Frontal cortex (tissue), 4 donors: ENCODE measurements around the gene ATG2B. TPM values are rescaled to one million over a fixed set of nuclear protein-coding genes. Genes with fewer than 3 reads are reported as not detected.
"Not testable (repeated sequence)": the region's sequence is repeated elsewhere in the genome, so short reads cannot be mapped to it uniquely, and the experiment has no call there.

ENCODE experiments used
- DNase-seq, 2 donors: peaks; one replicate each; pipeline ENCODE4 v3.0.0; 2012; ENCODE audit warnings: low spot score in 2 of 2
- FAIRE-seq: peaks from 2 replicates; lab custom pipeline; 2012; peaks lifted over from hg19 to GRCh38; lab: Jason Lieb, UNC
- total RNA-seq: library from RNA; depleted of rRNA; stranded (reverse); fragments of >200 nt; gene quantifications from one replicate; pipeline ENCODE4 v1.2.3, GENCODE V29; 2014
- donor health status: control.
- donor health status: control.
- donor health status: control.

Gene ATG2B
- total RNA-seq, 1 donor from 2014 or later: 36.3 TPM

GRCh38 chr14:96260341-96260821, 102.8 kb downstream of the ATG2B start:
- DNase-seq: no peak
- no peak for FAIRE-seq

- no peak for DNase-seq
- FAIRE-seq: no peak
Measured at GRCh38 chr14:96257900-96258299, 105.2 kb downstream of the ATG2B start.

DNA sequence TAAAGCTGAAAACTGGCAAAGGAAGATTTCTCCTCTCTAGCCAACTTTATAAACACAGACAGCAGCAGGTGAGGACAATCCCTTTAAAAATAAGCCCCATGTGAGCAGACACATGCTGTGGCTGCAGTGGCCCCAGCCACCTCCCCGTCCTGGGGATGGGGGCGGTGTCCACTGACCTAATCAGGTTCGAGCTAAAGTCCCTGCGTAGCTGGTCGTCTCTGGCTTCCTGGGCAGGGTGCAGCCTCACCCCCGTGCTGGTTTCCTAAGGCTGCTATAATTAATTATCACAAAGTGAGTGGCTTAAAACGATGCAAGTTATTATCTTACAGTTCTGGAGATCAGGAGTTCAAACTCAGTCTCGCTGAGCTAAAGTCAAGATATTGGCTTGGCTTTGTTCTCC, 106.1 kb downstream of the ATG2B start:
- no peak for DNase-seq
- FAIRE-seq: no peak

DNA sequence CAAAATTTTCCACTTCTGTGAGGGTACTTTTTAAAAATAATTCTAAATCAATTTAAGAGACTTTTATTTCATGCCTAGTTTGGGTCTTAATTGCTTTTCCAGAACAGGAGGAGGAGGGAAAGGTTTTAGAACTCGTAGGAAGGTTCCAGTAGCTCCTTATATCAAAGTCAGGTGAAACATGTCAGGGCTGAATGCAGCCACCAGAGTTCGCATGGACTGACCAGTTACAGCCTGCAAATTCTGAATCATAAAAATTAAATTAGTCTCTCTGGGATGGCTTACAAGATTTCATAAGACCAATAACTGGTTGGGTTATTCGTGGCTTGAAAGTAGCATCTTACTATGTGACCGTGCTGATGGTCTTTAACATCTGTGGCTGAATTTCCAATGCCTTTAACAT, 106.7 kb downstream of the ATG2B start:
- FAIRE-seq (no peak), DNase-seq (no peak)

DNA sequence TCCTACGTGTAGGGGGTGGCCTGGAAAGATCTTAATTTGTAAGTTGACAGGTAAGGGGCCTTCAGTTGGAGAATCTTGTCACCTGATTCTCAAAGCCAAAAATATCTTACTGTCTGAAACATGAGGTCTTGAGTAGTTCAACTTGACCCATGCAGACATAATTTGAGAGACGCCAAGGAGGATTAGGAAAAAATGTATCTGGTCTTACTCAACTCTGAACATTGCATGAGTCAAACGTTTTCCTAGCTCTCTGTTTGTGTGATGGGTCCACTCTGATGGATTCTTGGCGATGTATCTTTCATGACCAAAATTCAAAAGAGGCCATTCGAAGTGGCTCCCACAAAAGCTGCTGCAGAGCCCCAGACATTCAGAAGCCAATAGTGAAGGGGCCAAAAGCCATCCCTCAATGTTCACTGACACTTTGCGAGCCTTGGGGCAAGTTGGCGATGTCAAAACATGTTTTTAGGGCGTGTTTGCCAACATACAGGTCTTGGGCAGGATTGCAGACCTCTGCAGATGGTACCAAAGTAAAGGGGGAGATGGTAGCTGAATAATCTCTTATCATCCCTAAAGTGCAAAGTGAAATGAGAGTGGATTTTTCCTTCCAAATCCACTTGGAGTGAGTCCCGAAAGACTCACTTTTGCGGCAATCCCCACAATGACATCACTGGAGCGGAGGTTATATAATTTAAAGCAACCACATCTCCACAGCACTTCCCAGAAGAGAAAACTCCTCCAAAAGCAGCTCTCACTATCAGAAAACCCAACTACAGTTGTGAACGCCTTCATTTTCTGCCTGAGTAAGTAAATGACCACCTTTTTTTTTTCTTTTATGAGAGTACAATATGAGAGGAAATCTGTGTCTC, 107.4 kb downstream of the ATG2B start, which contains the start of gene BDKRB1:
BDKRB1 (plus strand) TSS at position 710 of the 866 bp plus-strand sequence. CDS start 7,473 bp downstream, outside the sequence.
- no peak for FAIRE-seq
- DNase-seq: no peak

DNA sequence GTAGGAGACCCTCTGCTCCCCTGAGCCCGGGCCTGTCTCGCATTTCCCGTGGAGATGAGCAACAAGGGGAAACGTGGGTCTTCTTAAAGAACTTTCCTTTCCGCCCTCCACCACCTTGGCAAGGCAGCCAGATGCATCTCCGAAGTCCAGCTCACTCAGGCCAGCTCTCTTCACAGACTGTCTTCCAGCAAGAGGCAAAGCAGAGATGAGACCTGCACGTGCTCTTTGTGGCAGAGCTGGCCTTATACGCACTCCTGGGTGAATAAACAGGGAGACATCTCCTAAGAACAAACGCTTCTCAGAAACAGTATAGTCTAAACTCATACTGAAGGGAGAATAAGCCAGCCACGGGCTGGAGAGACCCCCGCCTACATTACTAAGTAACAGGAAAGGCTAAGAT, 108.5 kb downstream of the ATG2B start:
- FAIRE-seq (no peak), DNase-seq (no peak)

- DNase-seq (no peak), FAIRE-seq (no peak)
Measured at GRCh38 chr14:96252999-96253539, 110.1 kb downstream of the ATG2B start.

DNA sequence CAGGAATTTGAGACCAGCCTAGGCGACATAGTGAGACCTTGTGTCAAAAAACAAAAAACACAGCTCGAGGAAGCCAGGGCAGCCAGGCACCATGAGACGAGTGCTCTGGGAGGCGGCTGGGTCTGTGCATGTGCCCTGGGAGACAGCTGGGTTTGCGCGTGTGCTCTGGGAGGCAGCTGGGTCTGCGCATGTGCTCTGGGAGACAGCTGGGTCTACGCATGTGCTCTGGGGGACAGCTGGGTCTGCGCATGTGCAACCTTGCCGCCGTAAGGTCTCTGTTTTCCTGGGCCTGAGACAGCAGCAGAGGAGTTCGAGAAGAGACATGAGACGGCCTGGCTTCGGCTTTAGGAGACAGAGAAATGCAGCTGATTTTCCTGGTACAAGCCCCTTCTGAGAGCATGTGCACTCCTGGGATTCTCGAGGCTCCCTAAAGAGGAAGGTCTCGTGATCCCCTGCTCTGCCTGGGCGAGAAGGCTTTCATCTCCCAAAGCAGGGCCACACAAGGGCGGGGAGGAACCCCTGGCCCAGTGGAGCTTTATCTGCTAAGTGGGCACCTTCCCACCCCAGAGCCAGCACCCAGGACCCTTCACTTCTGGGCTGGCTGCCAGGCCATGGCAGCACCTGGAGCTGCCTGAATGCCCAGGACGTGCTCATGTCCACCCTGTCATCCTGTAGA, 110.7 kb downstream of the ATG2B start:
- FAIRE-seq: no peak
- DNase-seq: no peak

GRCh38 chr14:96251656-96252155, 111.4 kb downstream of the ATG2B start:
- FAIRE-seq: no peak
- no peak for DNase-seq

GRCh38 chr14:96250485-96250884, 112.7 kb downstream of the ATG2B start:
- no peak for DNase-seq
- no peak for FAIRE-seq

GRCh38 chr14:96249029-96249428, 114.1 kb downstream of the ATG2B start:
- DNase-seq (no peak), FAIRE-seq (no peak)

- DNase-seq (no peak), FAIRE-seq (no peak)
Measured at GRCh38 chr14:96247031-96247430, 116.1 kb downstream of the ATG2B start.

DNA sequence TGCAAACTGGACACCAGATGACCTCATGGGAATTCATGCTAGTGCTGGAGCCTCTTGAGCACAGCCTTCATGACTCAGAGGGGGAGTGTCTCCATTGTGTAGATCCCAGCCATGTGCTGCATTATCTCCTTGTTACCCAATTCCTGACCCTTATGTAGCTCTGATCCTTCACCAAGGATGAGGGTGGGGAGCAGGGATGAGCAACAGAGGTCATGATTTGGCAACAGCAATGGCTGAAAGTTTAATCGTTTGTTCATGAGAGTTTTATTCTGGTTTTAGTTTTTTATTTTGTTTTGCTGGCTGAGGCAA, 116.6 kb downstream of the ATG2B start:
- DNase-seq: no peak
- FAIRE-seq: no peak

GRCh38 chr14:96245710-96246538, 117.2 kb downstream of the ATG2B start:
- FAIRE-seq (no peak), DNase-seq (no peak)

- not testable (repeated sequence) for DNase-seq, FAIRE-seq
Measured at GRCh38 chr14:96245074-96245473, 118.1 kb downstream of the ATG2B start.

GRCh38 chr14:96243785-96244184, 119.4 kb downstream of the ATG2B start:
- DNase-seq (no peak), FAIRE-seq (no peak)

DNA sequence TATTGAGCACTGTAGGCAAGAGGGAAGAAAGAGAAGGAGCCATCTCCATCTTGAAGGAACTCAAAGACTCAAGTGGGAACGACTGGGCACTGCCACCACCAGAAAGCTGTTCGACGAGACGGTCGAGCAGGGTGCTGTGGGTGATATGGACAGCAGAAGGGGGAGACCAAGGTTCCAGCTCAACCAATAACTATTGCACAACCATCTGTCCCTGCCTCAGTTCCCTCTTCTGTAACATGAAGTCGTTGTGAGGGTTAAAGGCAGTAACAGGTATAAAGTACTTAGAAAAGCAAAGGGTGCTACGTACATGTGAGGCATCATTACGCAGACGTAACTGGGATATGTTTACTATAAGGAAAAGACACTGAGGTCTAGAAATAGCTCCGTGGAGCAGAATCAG, 121.0 kb downstream of the ATG2B start:
- no peak for DNase-seq
- no peak for FAIRE-seq

DNA sequence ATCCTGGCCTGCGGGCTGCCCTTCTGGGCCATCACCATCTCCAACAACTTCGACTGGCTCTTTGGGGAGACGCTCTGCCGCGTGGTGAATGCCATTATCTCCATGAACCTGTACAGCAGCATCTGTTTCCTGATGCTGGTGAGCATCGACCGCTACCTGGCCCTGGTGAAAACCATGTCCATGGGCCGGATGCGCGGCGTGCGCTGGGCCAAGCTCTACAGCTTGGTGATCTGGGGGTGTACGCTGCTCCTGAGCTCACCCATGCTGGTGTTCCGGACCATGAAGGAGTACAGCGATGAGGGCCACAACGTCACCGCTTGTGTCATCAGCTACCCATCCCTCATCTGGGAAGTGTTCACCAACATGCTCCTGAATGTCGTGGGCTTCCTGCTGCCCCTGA, 122.5 kb downstream of the ATG2B start:
- DNase-seq (no peak), FAIRE-seq (no peak)

DNA sequence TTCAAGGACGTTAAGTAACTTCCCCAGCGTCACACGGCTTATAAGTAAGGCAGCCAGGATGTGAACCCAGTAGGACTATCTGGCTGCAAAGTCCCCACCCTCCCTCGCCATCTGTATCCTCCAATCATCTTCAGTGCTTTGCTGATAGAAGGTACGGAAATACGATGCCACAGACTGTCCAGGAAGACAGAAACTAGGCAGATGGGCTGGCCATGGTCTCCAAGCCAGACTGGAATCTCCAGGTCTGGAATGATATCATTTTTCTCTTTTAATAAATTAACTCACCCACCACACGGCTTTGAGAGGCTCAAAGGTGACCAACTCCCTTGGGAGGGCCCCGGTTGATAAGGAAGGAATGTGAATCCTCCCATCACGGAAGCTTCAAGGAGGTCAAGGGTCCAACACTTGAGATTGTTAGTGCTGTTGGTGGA, 123.4 kb downstream of the ATG2B start:
- no peak for FAIRE-seq
- no peak for DNase-seq
